Activated CD4-positive, alpha-beta T cell treated with anti-CD3 and anti-CD28 coated beads, Interleukin-2, amount 50 U/mL, for 1 hour (primary cell): ENCODE results near the gene UNC13C.

Experiments used
- DNase-seq: peaks from one replicate; pipeline ENCODE4 v3.0.0-alpha.2; 2020

UNC13C gene

DNA sequence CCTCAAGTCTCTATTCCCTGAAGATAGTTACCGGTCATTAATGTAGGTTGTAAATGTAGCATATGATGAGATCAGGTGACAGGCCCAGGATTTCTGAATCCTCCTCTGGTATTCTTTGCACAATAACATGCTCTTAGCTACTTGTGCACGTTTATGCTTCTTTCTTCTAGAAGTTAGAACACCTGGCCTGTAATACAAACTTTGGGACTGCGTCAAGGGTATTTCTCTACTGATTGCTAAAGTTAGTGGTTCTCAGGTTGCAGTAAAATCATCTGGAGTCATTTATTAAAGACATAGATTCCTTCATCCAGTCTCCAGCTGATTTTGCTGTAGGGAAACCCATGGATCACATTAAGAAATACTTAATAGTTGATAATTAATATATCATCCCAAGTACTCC is 48.0 kb downstream of the UNC13C start:
- no peak for DNase-seq

DNA sequence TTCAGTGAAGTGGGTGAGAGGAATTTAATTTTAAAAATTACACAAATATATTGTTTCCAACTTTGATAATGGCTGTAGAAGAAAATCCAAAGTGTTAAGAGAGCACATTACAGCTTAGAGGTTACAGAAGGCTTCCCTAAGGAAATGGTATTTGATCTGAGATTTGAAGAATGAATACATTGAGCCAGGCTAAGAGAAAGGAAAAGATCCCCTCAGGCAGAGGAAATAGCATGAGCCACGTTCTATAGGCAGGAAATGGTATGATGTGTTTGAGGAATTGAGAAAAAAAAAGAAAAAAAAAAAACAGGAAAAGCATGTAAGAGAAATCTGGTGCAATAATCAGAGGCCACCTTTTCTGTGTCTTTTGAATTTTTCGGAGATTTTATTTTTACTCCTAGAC is 48.6 kb downstream of the UNC13C start:
- DNase-seq: no peak

DNA sequence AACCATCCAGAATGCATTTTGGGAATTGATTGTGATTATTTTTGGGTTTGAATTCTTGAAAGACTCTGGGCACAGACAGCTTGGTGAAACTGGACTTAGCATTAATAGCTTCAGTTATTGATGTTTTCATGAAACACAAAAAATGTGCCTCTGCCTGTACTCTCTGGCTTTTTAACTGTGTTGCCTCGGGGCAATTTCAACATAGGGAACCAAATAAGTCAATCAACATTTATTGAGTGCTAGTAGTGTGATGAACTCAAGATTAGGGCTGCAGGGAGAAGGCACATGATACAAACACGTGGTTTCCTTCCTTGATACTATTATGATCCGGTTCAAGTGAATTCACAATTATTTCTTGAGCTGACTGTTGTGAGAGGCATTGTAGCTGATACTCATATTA is 50.8 kb downstream of the UNC13C start:
- no peak for DNase-seq

DNA sequence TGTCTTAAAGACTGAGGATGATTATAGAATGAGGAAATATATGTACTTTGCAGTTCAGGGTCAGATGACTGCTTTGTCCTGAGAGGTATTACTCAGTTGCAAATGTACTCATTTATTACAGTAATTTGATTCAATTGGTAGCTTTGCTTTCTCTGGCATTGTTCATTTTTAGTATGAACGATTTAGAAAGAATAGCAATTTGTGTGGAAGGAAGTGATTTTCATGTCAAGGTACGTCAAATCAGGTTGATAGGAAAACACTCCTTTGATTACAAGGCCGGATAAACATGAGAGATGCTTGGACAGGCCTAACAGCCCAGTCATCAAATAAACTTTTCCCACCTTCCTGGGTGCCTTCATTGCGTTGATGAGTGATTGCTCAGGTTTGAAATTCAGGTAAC is 53.8 kb downstream of the UNC13C start:
- DNase-seq: no peak

DNA sequence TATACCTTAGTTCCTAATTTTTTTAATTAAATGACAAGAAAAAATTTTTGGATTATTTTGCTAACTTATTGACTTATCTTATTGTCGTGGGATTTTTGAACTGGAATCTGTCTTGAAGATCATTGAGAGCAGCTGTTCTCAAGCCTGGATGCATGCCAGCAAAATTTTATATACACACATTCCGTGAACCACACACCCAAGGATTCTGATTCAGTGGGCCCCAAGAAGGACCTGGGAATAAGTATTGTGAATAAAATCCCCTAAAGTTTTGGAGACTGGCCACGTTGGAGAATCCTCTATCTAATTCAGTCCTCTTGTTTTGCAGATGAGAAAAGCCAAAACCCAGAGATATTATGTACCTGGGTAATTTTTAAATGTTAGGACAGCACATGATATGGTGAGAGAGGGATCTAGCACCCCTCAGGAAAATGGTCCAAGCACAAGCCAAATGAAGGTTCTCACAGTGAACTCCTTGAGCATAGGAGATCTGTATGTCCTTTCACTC is 55.2 kb downstream of the UNC13C start:
- no peak for DNase-seq

DNA sequence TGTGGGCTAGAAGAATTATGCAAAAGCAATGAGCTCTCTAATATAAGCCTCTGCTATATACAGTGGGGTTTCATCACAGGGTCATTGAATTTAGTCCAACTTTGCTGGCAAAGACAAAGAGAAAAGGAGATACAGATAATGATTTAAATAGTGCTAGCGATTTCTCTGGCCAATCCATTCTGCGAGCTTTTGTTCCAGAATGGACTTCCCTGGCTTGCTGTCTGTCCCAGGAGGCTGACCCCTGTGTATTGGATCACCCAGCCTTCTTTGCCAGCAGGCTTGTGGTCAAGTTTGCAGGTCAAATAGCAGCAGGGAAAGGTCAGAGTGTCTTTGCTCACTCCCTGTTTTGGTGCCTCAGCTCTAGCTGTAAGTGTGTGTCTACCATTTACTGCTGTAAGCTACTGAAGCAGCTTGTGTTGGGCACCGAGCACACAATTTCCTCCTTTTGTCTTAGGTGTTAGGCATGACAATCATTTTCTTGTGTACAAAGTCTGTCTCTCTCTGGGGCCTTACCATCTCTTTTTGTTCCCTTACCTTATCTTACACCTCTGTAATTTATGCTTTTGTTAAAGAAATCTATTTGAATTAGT is 55.7 kb downstream of the UNC13C start:
- DNase-seq: no peak

DNA sequence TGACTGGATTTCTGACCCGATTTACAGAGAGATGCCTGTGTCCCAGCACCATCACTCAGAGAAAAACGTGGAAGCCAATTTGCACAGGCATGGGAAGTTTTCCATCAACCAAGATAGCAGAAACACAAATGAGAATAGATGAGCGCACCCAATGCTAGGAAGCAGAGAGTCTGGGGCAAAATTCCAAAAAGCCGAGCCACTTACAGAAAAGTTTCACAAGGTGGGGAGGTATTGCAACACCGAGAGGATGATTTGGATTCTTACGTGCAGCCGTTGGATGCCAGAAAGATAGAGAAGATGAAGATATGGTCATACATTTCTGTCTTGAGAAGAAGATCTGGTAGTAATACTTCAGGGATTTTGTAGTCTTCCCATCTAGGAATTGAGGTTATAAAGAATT is 57.4 kb downstream of the UNC13C start:
- DNase-seq: no peak

DNA sequence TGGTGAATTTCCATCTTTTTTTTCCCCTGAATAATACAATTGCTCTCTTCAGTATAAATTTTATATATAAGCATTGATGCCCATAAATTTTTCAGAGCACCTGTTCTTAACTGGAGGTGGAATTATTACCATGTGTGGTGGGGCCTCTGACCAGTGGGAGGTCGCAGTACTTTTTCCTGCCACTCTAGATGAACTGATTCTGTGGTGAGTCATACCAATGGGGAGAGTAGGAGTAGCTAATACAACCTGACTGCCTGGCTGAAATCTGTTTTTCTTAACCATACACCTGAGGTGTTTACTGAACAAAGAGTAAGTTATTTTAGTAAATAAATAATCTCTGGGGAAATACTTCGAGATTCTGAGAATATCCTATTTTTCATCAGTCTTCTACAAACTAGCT is 67.2 kb downstream of the UNC13C start:
- DNase-seq: no peak

DNA sequence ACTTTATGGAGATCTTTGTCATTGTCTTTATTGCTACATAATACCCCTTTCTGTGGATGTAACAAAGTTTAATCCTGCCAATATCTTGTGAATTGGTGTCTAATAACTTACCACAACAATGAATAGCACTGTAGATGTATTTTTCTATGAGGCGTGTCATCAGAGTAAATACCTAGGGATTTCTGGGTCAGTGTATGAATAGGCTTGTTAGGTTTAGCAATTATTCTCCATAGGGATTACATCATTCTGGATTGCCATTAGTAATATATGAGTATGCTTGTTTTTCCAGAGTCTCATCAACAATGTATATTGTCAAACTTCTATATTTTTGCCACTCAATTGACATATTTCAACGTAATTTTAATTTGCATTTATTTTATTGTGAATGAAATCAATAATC is 67.9 kb downstream of the UNC13C start:
- DNase-seq: no peak

DNA sequence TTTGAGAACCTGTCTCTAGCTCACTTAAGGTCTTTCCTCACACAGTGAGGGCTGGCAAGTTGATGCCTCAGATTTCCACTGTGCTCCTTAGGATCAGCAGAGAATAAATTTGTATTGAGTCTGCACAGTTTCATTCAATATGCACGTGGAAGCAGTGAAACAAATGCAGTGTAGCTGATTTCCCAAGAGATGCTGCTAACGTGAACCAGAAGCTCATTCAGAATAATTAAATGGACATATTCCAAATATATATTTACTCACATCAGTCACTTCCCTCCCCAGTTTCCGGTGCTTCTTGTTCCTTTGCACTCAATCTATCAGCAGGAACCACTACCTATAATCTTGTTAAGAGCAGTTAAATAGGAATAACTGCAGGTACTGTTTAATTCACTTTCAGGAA is 86.1 kb downstream of the UNC13C start:
- DNase-seq: no peak

DNA sequence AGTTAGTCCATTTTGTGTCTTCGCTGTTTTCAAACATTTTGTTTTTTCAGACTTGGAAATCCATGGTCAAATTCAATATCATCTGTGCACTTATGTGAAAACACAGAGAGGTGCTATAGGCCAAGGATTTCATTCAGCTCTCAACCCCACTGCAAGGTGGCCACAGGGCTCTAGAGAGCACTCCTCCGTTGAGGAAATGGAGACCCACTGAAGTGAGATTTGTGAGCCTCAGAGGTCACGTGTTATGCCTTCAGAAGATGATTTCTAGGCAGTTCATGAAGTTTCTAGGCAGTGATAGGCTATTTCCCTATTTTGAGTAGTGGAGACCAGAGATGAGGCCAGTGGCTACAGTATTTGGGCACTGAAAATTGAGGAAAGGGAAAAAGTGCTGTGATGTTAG is 88.2 kb downstream of the UNC13C start:
- DNase-seq: no peak

DNA sequence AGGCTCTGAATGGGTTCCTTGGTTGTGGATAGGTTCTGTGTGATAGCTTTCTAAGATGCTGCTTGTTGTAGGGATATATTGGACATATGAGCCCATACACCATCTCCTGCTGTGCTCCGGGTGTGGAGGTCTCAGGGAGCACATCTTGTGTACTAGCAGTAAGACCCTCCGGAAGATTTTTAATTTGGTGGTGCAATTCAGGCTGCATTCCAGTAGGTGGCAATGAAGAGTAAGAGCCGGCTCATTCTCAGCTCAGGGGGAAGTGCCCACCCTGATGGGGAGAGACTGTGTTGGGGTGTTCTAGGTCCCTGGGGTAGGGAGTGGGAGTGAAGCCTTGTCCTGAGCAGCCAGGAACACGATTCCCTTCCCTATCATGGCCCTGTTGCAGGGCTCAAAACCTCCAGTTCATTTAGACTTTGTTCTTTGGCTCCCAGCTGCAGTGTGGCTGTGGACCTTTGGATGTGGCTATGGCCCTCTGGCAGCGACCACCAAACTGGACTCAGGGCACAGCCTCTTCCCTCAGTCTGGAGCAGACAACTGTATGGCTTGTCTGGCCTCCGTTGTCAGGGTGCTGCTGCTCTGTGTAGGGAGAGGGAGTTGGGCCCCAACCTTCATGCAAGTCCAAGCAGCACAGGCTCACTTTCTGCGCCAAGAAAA is 104.7 kb downstream of the UNC13C start:
- no peak for DNase-seq

DNA sequence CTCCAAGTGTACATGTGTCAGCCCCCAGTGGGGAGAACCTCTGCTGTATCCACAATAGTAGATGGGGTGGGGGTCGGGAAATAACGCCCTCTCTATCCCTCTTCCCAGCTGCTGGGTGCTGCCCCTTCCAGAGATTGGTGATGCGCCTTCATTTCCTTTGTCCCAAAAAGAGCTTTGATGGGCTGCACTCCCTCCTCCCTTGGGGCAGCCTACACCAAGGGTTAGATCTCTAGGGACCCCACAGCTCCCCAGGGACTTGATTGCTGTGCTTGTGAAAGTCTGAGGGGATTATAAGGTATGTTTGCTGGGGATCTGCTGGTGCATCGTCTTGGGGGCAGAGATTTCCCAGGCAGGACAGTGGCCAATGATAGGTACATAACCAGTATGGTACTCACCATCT is 105.3 kb downstream of the UNC13C start:
- no peak for DNase-seq

DNA sequence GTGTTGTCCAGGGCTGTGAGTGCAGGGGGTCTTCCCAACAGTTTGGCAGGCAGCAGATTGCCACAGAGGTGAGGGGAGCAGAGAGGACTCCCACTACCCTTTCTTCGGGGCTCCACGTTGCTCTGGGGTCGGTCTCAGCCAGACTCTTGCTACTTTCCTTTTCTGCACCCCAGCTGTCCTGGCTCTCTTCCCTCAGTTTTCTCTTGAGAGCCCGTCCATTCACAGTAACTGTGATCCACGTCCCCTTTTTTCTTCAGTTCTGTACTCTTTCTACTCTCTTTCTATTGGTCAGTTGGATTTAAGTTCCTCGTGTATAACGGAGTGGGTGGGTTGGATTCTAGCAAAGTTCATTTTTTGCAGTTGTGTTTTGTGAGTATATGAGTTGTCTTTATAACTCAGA is 105.8 kb downstream of the UNC13C start:
- DNase-seq: no peak

DNA sequence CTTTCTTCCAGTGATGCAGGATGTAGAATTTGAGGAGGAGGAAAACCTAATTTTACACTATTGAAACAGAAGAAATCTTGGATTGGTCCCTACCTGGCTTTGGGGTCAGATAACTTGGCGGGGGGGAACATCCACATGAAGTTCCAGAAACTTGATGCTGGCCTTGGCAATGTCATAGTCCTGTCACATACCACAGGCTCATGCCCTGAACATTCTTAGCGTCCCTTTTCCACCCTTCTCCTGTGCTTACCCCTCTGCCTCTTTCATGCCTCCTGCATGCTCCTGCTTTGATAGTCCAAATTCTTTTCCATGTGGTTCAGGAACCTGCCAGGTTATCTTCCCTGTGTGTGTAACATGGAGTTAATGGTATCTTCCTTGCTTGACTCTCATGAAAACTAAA is 110.6 kb downstream of the UNC13C start:
- no peak for DNase-seq

DNA sequence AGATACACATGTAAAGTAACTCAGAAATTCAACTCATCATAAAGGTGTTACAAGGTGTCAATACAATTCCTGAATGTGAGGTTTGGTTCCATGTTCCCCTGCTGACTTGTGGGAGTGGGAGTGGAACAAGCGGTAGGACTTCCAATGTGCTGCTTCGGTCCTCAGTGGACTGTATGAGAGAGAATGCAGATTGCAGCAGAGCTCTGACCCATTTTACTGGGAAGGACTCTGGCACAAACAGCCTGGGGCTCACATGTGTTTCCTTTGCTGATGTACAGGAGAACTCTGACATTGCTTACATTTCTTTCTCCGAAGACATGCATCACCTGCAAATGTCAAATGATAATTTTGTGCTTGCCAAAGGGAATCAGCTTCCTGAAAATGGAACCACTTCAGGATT is 111.5 kb downstream of the UNC13C start:
- no peak for DNase-seq

DNA sequence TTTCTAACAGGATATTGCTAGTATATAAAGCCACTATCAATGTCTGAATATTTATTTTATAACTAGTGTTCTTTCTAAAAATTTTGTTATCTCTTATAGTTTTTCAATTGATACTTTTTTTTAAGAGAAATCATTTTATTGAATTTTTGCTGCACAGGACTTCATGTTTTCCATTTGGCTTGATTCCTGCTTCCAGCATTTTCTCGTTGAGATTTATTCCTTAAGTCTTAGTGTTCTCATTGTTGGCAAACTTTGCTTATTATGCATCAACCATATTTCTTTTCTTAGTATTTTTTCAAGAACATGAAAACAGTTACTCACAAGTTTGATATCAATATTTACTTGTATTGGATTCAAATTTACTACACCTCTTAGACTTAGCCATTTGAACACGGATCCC is 113.4 kb downstream of the UNC13C start:
- no peak for DNase-seq

DNA sequence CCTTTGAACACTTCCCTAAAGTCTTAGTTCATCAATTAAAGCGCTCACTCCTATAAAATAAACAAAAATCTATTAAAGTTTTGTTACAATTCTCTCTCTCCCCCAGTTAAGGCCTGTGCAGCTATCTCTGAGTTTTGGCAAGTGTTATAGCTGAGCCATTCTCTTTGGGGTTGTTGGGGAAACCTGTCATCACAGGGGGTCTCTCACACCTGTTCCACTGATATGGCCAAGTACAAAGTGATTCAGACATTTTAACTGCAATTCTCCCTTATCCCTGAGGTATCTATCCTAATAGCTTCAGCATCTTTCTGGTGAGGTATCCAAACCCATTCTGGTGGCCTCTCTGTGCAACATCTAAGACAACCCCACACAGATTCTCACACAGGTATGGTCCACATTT is 116.4 kb downstream of the UNC13C start:
- no peak for DNase-seq

DNA sequence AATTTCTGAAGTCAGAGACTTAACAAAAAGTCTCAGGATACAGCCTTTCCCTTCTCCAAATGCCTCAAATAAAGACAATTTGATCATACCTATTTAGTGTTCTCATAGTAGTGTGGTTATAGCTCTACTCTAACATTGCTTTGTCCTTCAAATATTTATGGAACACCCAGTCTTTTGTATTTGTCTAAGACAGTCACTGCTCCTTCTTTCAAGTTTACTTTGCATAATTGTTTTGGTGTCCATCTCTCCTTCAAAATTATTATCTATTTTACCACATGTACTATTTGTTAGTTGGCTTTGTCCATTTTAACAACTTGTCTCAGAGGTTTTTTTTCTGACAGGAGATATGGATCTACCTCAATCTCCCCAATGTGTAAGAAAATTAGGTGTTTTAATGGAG is 118.8 kb downstream of the UNC13C start:
- DNase-seq: no peak

DNA sequence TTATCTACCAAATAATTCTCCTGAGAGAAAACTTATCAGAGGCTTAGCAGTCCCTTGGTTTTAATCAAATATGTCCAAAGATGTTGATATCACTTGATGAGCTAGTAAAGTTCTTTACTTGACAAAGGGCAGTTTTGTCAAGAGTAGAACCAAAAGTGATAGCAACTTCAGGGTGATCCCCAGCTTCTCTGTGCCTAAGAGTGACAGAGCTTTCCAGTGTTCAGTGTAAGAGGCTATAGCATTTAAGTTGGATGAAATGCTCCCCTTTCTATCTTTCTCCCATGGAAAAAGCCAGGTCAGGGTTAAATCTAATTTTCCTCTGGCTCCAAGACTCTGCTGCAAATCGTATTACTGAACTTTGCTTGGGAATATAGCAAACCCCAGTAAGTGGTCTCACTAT is 120.8 kb downstream of the UNC13C start:
- DNase-seq: no peak

DNA sequence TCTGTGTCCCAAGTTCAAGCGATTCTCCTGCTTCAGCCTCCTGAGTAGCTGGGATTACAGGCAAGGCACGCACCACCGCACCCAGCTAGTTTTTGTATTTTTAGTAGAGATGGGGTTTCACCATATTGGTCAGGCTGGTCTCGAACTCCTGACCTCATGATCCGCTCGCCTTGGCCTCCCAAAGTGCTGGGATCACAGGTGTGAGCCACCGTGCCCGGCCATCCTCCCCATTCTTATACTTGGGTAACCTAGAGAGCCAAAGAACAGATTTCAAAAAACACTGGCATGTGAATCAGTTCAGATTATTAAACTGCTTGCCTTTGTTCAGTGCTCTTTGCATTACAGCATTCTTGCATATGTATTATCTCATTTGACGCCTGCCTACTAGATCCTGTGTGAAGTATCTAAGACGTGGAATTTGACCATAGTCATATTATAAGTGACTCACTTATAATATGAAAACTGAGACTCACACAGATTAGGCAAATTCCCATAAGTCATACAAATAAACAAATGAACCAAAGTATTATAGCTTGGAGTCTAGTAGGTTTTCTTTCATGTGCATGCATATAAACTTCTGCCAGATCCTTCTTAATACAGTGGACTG is 123.5 kb downstream of the UNC13C start:
- DNase-seq: no peak

DNA sequence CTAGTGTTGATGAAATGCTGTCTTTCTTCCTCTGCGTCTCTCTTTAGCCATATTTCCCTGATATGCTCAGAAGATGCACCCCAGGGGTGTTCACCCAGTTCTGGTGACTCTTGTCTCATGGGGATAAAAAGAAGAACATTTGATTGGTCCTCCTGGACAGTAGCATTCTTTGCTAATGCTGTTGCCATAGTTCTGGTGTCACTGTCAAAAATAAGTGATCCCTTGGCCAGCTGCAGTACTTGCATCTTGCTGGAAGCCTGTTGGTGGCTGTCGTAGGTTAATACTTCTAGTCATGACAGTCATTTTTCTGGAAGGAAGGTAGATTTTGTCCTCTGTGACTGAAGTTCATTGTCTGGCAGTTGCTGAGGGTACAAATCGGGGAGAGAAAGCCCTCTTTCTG is 124.5 kb downstream of the UNC13C start:
- DNase-seq: no peak

DNA sequence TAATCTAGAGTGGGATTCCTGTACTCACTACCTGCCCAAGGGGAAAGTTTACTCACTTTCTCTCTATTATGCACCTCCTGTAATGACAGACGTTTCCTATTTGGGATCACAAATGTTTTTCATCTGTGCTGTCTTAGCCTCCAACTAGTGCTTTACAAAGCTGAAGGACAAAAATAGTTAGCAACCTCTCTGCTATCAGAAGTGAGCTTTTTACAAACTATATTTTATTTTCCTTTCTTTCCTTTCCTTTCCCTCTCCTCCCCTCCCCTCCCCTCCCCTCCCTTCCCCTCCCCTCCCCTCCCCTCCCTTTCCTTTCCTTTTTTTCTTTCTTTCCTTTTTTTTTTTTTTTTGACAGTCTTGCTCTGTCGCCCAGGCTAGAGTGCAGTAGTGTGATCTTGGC is 130.8 kb downstream of the UNC13C start:
- DNase-seq: no peak

DNA sequence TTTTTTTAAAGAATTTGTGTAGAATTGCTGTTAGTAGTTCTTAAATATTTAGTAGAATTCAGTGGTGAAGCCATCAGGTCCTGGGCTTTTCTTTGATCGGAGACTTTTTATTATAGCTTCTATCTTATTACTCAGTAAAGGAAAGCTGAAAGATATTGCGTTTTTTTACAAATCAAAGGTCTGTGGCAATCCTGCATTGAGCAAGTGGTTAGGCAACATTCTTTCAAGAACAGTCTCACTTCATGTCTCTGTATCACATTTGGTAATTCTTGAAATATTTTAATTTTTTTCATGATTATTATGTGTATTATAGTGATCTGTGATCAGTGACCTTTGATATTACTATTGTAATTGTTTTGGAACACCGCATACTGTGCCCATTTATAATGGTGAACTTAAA is 140.8 kb downstream of the UNC13C start:
- DNase-seq: no peak

DNA sequence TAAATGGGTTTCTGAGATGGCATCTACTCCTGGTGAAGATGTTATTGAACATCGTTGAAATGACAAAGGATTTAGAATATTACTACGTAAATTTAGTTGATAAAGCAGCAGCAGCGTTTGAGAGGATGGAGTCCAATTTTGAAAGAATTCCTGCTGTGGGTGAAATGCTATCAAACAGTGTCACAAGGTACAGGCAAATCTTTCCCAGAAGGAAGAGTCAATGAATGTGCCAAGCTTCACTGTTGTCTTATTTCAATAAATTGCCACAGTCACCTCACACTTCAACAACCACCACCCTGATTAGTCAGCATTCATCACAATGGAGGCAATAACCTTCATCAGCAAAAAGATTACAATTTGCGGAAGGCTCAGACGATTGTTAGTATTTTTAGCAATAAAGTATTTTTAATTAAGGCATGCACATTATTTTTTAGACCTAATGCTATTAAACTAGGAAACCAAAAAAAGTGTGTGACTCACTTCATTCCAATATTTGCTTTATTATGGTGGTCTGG is 142.8 kb downstream of the UNC13C start:
- no peak for DNase-seq
